ENCODE measurements around the gene WBP11. TPM values are rescaled to one million over a fixed set of nuclear protein-coding genes. Genes with fewer than 3 reads are reported as not detected.

WBP11 gene
- total and polyA plus RNA-seq, 9 of the 15 experiments (the other 6 are each of a cell fraction or from before 2014, with no cell fraction given): 7.7 to 60.8 (median 24.6) TPM

GRCh38 chr12:14802721-14803010 is 612 bp downstream of the WBP11 start:
- peak overlapping the region; percentile 91 for H2AFZ ChIP-seq (ENCODE audit: low read depth, low read length)
- peak overlapping the region; percentile 94 for H3K4me2 ChIP-seq (ENCODE audit: insufficient read depth, low read length)
- peak in 2 of 4 experiments; percentile 4 to 5 for DNase-seq (ENCODE audit: extremely low read depth in 1 of 4, low spot score in 3 of 4)
- intact Hi-C loops (cut with micrococcal nuclease) (loop anchor here (5.0 kb wide), 1 partner anchor 40 kb away; the partner anchor contains the start of gene ART4), in situ Hi-C loops (cut with MboI) (loop anchor here (25.0 kb wide), 1 partner anchor 1085 kb away; the partner anchor contains the start of gene STRAP)
- no TSS peak for BruUV-seq (replicated peaks)
- POLR2A ChIA-PET: interaction anchor here (0.6 to 1.2 kb wide), 4 partner anchors 10 to 273 kb away, joined by 3 to 4 read pairs (median 4); partner anchors contain the start of gene SMCO3
- H3K9me3 ChIP-seq (replicated peaks; ENCODE audit: control insufficient read depth, insufficient read depth, low read depth, low read length): no peaks in the 10 kb centered on the region
- peak overlapping the region; percentile 80 for H3K27ac ChIP-seq (ENCODE audit: extremely low read depth, low read depth, low read length)
- no peak for ATAC-seq
- H3K9me1 ChIP-seq (ENCODE audit: control insufficient read depth, insufficient read depth, low read length): no peaks in the 10 kb centered on the region
- FAIRE-seq: no peak
- H4K20me1 ChIP-seq (replicated peaks; ENCODE audit: control insufficient read depth, insufficient read depth, low read length): no peaks in the 10 kb centered on the region
- H3K9ac ChIP-seq (ENCODE audit: insufficient read depth in 1 of 2, low read depth in 2 of 2, low read length in 2 of 2): peak overlapping the region; percentile 85 to 95
- WGBS (ENCODE audit: insufficient coverage, low coverage, missing lambda C conversion rate): 3% methylated on average over 7 of the region's 7 CpGs
- H3K4me3 ChIP-seq: peak overlapping the region; percentile 90
- H3K36me3 ChIP-seq (ENCODE audit: control insufficient read depth, insufficient read depth, low read length): peaks cover 34% of the 10 kb centered on the region
- TF ChIP-seq GABPA (tag; conservative IDR thresholded peaks at IDR 0.05; ENCODE audit: low read depth) (no peak), PRDM10 (IDR thresholded peaks at IDR 0.05; ENCODE audit: partially characterized antibody) (no peak), SRF (CRISPR knock-in tag; IDR thresholded peaks at IDR 0.05) (no peak), ARNT (IDR thresholded peaks at IDR 0.05) (no peak), NCOA6 (IDR thresholded peaks at IDR 0.05) (no peak), SP1 (CRISPR knock-in tag; IDR thresholded peaks at IDR 0.05) (no peak), ZNF146 (CRISPR knock-in tag; IDR thresholded peaks at IDR 0.05; ENCODE audit: unreplicated experiment) (no peak), TEAD2 (tag; IDR thresholded peaks at IDR 0.05) (no peak), COPS2 (conservative IDR thresholded peaks at IDR 0.05) (no peak)
- TF ChIP-seq, protein P1, sequence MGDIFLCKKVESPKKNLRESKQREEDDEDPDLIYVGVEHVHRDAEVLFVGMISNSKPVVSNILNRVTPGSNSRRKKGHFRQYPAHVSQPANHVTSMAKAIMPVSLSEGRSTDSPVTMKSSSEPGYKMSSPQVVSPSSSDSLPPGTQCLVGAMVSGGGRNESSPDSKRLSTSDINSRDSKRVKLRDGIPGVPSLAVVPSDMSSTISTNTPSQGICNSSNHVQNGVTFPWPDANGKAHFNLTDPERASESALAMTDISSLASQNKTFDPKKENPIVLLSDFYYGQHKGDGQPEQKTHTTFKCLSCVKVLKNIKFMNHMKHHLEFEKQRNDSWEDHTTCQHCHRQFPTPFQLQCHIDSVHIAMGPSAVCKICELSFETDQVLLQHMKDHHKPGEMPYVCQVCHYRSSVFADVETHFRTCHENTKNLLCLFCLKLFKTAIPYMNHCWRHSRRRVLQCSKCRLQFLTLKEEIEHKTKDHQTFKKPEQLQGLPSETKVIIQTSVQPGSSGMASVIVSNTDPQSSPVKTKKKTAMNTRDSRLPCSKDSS (IDR thresholded peaks at IDR 0.05; ENCODE audit: low read depth, partially characterized antibody): no peak
- no peaks in the 10 kb centered on the region for H3K4me1 ChIP-seq (replicated peaks in 1 of 2; ENCODE audit: control insufficient read depth in 2 of 2, insufficient read depth in 2 of 2, low read length in 2 of 2)
- peaks cover 45% of the 10 kb centered on the region for H3K79me2 ChIP-seq (ENCODE audit: control insufficient read depth, insufficient read depth, low read length)
- CTCF ChIA-PET (ENCODE audit: low intra/inter-chr PET ratio): no interaction called here
- no peaks in the 10 kb centered on the region for H3K27me3 ChIP-seq (ENCODE audit: control insufficient read depth in 2 of 2, insufficient read depth in 2 of 2, low read length in 2 of 2)
